ENCODE measurements around the gene CHRNA1. TPM values are rescaled to one million over a fixed set of nuclear protein-coding genes. Genes with fewer than 3 reads are reported as not detected.

CHRNA1 gene
- total RNA-seq, 1 donor from 2014 or later, result 0.24 TPM

DNA sequence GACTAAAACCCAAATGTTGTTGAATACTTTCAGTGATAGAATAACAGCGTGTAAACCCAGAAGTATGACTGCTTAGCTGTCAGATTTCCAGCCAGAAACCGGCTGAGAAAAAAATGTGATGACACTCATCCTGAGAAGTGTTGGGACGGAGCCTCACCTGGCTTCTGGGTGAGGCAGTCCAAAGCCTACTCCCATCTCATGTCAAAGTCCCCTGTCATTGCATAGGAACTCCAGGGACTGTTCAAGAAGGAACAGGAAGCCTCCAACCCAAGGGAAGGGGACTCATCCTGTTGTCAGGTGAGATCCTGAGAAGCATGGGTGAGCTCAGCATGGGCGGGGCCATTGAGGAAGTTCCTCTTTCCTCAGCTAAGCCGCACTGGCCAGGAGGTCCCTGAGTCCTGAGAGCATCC, 11.3 kb upstream of the CHRNA1 start:
- no peak for DNase-seq (ENCODE audit: extremely low spot score, unreplicated experiment)
- H3K9me3 Mint-ChIP-seq (ENCODE audit: unreplicated experiment), result no peaks in the 10 kb centered on the region
- no peak overlapping the region for H3K4me3 Mint-ChIP-seq (ENCODE audit: unreplicated experiment)
- peaks cover 75% of the 10 kb centered on the region for H3K4me1 Mint-ChIP-seq (ENCODE audit: unreplicated experiment)
- H3K27ac Mint-ChIP-seq (ENCODE audit: unreplicated experiment), result peak overlapping the region; percentile 60
- TF ChIP-seq, protein P1, sequence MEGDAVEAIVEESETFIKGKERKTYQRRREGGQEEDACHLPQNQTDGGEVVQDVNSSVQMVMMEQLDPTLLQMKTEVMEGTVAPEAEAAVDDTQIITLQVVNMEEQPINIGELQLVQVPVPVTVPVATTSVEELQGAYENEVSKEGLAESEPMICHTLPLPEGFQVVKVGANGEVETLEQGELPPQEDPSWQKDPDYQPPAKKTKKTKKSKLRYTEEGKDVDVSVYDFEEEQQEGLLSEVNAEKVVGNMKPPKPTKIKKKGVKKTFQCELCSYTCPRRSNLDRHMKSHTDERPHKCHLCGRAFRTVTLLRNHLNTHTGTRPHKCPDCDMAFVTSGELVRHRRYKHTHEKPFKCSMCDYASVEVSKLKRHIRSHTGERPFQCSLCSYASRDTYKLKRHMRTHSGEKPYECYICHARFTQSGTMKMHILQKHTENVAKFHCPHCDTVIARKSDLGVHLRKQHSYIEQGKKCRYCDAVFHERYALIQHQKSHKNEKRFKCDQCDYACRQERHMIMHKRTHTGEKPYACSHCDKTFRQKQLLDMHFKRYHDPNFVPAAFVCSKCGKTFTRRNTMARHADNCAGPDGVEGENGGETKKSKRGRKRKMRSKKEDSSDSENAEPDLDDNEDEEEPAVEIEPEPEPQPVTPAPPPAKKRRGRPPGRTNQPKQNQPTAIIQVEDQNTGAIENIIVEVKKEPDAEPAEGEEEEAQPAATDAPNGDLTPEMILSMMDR (IDR thresholded peaks at IDR 0.05), result no peak
- H3K36me3 Mint-ChIP-seq (ENCODE audit: unreplicated experiment), result no peaks in the 10 kb centered on the region
- no peaks in the 10 kb centered on the region for H3K27me3 Mint-ChIP-seq (ENCODE audit: unreplicated experiment)

DNA sequence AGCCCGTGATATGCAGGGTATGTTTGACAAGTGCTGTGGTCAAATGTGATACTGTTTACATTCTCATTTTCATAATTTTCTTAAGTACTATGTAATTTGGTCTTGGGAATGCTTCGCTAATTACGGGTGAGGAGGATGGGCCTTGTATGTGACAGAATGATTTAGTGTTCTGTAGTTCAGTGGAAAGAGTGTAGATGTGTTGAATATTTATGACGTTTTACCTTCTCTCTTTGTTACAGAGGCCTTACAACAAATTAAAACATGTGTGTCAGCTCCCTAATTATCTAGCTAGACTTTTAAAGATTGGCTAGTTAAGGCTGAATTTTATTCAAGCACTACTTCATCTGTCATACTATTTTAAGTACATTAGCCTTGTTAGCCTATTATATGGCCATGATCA, 10.6 kb upstream of the CHRNA1 start:
- TF ChIP-seq, protein P1 (IDR thresholded peaks at IDR 0.05), result no peak
- peaks cover 71% of the 10 kb centered on the region for H3K4me1 Mint-ChIP-seq (ENCODE audit: unreplicated experiment)
- DNase-seq (ENCODE audit: extremely low spot score, unreplicated experiment), result no peak
- no peaks in the 10 kb centered on the region for H3K9me3 Mint-ChIP-seq (ENCODE audit: unreplicated experiment)
- H3K36me3 Mint-ChIP-seq (ENCODE audit: unreplicated experiment), result no peaks in the 10 kb centered on the region
- no peak overlapping the region for H3K4me3 Mint-ChIP-seq (ENCODE audit: unreplicated experiment)
- H3K27me3 Mint-ChIP-seq (ENCODE audit: unreplicated experiment), result no peaks in the 10 kb centered on the region
- H3K27ac Mint-ChIP-seq (ENCODE audit: unreplicated experiment), result no peak overlapping the region

DNA sequence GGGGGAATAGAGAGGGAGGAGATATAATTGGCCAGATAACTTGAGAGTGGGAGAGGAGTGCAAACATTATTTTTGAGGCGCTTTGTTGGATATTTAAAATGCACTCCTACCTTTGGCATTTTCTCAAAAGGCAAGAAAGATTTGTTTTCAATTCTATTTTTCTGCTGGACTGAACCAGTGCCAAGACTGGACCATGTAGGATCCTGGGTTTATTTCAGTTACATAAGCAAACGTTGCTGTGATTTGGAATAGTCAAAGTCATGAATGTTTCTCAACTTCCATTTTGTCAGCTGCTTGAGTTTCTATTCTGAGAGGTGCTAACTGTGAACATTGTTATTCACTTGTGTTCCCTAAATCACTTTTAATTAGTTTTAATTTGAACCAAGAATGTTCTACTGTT, 8.9 kb upstream of the CHRNA1 start:
- no peak for DNase-seq (ENCODE audit: extremely low spot score, unreplicated experiment)
- Mint-ChIP-seq H3K4me1 (ENCODE audit: unreplicated experiment) (peaks cover 55% of the 10 kb centered on the region), H3K27me3 (ENCODE audit: unreplicated experiment) (no peaks in the 10 kb centered on the region), H3K36me3 (ENCODE audit: unreplicated experiment) (no peaks in the 10 kb centered on the region), H3K9me3 (ENCODE audit: unreplicated experiment) (no peaks in the 10 kb centered on the region), H3K4me3 (ENCODE audit: unreplicated experiment) (no peak overlapping the region), H3K27ac (ENCODE audit: unreplicated experiment) (peak overlapping the region; percentile 92)
- TF ChIP-seq, protein P1 (IDR thresholded peaks at IDR 0.05), result no peak

DNA sequence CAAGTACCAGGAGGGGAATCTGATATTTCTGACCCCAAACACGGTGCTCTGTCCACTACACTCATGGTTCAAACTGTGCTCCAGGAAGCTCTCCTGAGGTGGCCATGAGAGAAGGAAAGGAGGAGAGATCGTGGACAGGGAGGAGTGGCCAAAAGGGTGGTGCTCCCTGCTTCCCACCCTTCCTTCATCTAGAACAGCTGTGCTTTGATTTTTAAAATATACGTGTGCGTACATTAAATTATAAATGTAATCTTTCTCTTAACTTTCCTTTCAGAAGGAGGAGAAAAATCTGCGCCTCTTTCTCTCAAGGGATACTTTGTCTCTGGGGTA, 8.2 kb upstream of the CHRNA1 start:
- no peak overlapping the region for H3K4me3 Mint-ChIP-seq (ENCODE audit: unreplicated experiment)
- peak overlapping the region; percentile 92 for H3K27ac Mint-ChIP-seq (ENCODE audit: unreplicated experiment)
- TF ChIP-seq, protein P1 (IDR thresholded peaks at IDR 0.05), result no peak
- H3K27me3 Mint-ChIP-seq (ENCODE audit: unreplicated experiment), result no peaks in the 10 kb centered on the region
- no peaks in the 10 kb centered on the region for H3K36me3 Mint-ChIP-seq (ENCODE audit: unreplicated experiment)
- DNase-seq (ENCODE audit: extremely low spot score, unreplicated experiment), result no peak
- peaks cover 49% of the 10 kb centered on the region for H3K4me1 Mint-ChIP-seq (ENCODE audit: unreplicated experiment)
- H3K9me3 Mint-ChIP-seq (ENCODE audit: unreplicated experiment), result no peaks in the 10 kb centered on the region

DNA sequence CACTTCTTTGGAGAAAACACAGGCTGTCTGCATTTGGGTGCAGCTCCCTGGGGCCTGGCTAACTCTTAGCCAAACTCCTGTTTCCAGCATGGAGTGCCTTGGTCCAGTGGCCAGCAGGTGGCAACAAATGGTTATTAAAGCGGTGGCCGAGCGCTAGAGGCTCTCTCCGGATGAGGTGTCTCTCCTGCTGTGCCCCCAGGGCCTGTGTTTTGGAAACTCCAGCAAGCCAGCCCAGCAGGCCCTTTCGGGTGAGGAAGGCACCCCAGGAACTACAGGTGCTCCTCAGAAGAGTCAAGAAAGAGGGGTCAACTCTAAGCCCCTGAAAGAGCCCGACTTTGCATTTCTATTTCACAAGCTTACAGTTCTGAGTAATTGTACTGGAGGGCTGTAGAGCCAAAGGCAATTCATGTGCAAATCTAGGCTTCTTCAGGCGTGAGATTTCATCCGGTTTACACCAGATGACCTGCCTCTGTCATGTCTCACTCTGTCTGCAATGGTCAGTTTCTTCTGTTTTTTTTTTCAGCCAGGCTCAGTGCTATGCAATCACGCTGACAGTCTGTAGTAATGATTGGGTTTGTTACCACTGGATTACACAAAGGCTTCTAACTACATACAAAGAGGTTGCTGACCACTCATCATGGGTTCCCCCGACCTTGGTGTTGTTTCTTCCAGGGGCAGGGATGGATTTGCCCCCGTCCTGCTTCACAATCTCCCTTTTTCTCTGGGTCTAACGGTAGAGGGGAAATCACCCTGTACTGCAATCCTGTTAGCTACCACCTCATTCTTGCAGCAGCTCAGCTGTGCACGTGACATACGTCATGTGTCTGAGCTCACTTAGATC, 7.6 kb upstream of the CHRNA1 start:
- no peaks in the 10 kb centered on the region for H3K36me3 Mint-ChIP-seq (ENCODE audit: unreplicated experiment)
- H3K27me3 Mint-ChIP-seq (ENCODE audit: unreplicated experiment), result no peaks in the 10 kb centered on the region
- H3K4me3 Mint-ChIP-seq (ENCODE audit: unreplicated experiment), result no peak overlapping the region
- peak overlapping the region; percentile 92 for H3K27ac Mint-ChIP-seq (ENCODE audit: unreplicated experiment)
- no peaks in the 10 kb centered on the region for H3K9me3 Mint-ChIP-seq (ENCODE audit: unreplicated experiment)
- DNase-seq (ENCODE audit: extremely low spot score, unreplicated experiment), result peak; percentile 92
- TF ChIP-seq, protein P1 (IDR thresholded peaks at IDR 0.05), result no peak
- H3K4me1 Mint-ChIP-seq (ENCODE audit: unreplicated experiment), result peaks cover 47% of the 10 kb centered on the region

Measured in osteocyte (in vitro differentiated cells).